PC-3 (cell line): Measurements from ENCODE around the gene CAMTA1. TPM values are rescaled to one million over a fixed set of nuclear protein-coding genes. Genes with fewer than 3 reads are reported as not detected.

Source experiments
- ATAC-seq: fragments of 200-7000 bp; cut with Tn5 transposase; 2 replicates; pipeline ENCODE4 v1.9.1; 2020; ENCODE audit warnings: mild to moderate bottlenecking, moderate library complexity
- BruUV-seq: library from RNA; stranded (reverse); fragments of 400-500 nt; replicated peaks from 2 replicates; lab custom pipeline; 2021; lab: Mats Ljungman, UMichigan
- CTCF ChIA-PET: fragments of 300-600 bp; sonication (Branson Sonifier 250); formaldehyde crosslinking; loops from one replicate; lab custom pipeline; 2022; ENCODE audit warnings: antibody characterized with exemption; lab: Charles Lee
- POLR2A ChIA-PET: fragments of 300-600 bp; sonication (Branson Sonifier 250); formaldehyde crosslinking; loops from one replicate; lab custom pipeline; 2022; ENCODE audit warnings: antibody characterized with exemption; ENCODE audit not compliant: unreplicated experiment; lab: Charles Lee
- DNase-seq: peaks from one replicate; pipeline ENCODE4 v3.0.0-alpha.2; 2015
- H2AFZ ChIP-seq: fragments of 300-600 bp; sonication (generic); 2 replicates; pipeline ENCODE4 v1.6.0; 2016; ENCODE audit warnings: antibody characterized with exemption, low read length
- H3F3A ChIP-seq: fragments of 300-600 bp; sonication (generic); one replicate; pipeline ENCODE4 v1.6.0; 2017; ENCODE audit warnings: antibody characterized with exemption, low read length, control low read depth, mild to moderate bottlenecking; ENCODE audit not compliant: unreplicated experiment
- H3K27ac ChIP-seq: fragments of 300-600 bp; sonication (generic); 2 replicates; pipeline ENCODE4 v1.5.1; 2016; ENCODE audit warnings: mild to moderate bottlenecking, low read length
- H3K27me3 ChIP-seq: fragments of 300-600 bp; sonication (generic); 2 replicates; pipeline ENCODE4 v1.6.1; 2016; ENCODE audit warnings: low read length, mixed read lengths
- H3K36me3 ChIP-seq: fragments of 300-600 bp; sonication (generic); 2 replicates; pipeline ENCODE4 v1.6.1; 2016; ENCODE audit warnings: low read depth, mixed run types, low read length, mixed read lengths
- H3K4me1 ChIP-seq: fragments of 300-600 bp; sonication (generic); 2 replicates; pipeline ENCODE4 v1.5.1; 2016; ENCODE audit warnings: low read length; ENCODE audit not compliant: insufficient read depth
- H3K4me2 ChIP-seq: fragments of 300-600 bp; sonication (generic); 2 replicates; pipeline ENCODE4 v1.6.0; 2016; ENCODE audit warnings: low read length
- H3K4me3 ChIP-seq: fragments of 300-600 bp; sonication (generic); 2 replicates; pipeline ENCODE4 v1.5.1; 2016; ENCODE audit warnings: mild to moderate bottlenecking, low read length, mixed read lengths
- H3K79me2 ChIP-seq: fragments of 300-600 bp; sonication (generic); 2 replicates; pipeline ENCODE4 v1.6.1; 2017; ENCODE audit warnings: low read length, mixed read lengths
- H3K9ac ChIP-seq: fragments of 300-600 bp; sonication (generic); 2 replicates; pipeline ENCODE4 v1.6.0; 2016; ENCODE audit warnings: mild to moderate bottlenecking, low read length
- H3K9me2 ChIP-seq: fragments of 300-600 bp; sonication (generic); replicated peaks from 2 replicates; pipeline ENCODE4 v1.6.1; 2016; ENCODE audit warnings: mixed run types, low read length, mixed read lengths
- H3K9me3 ChIP-seq: fragments of 300-600 bp; sonication (generic); 2 replicates; pipeline ENCODE4 v1.6.1; 2016; ENCODE audit warnings: low read length, mixed read lengths
- H4K20me1 ChIP-seq: fragments of 300-600 bp; sonication (generic); 2 replicates; pipeline ENCODE4 v1.6.1; 2016; ENCODE audit warnings: low read length, mixed read lengths
- EZH2 ChIP-seq: fragments of 300-600 bp; sonication (generic); IDR thresholded peaks from one replicate; pipeline ENCODE4 v1.6.1; 2017; ENCODE audit warnings: antibody characterized with exemption, mild to moderate bottlenecking, low read length; ENCODE audit not compliant: unreplicated experiment
- EZH2phosphoT487 ChIP-seq: fragments of 300-600 bp; sonication (generic); IDR thresholded peaks from 2 replicates; pipeline ENCODE4 v1.6.1; 2018; ENCODE audit warnings: mild to moderate bottlenecking, antibody characterized with exemption, low read length, borderline replicate concordance
- intact Hi-C: fragments of 100-400 bp; cut with micrococcal nuclease; formaldehyde crosslinking; loops from 2 replicates; pipeline ENCODE4 v1.9.0; 2023
- total RNA-seq: library from RNA; depleted of rRNA; stranded (reverse); fragments of >200 nt; gene quantifications from 2 replicates; pipeline ENCODE4 v1.2.3, GENCODE V29; 2014
- TF ChIP-seq, protein P1 (sequence below): fragments of 300-600 bp; sonication (generic); conservative IDR thresholded peaks from 2 replicates; pipeline ENCODE4 v1.5.1; 2017; ENCODE audit warnings: antibody characterized with exemption, low read depth, mild to moderate bottlenecking, low read length

Gene CAMTA1
- total RNA-seq, 1 experiment from 2014 or later = 40.8 TPM

GRCh38 chr1:7681401-7681800 is 896.1 kb downstream of the CAMTA1 start:
- CTCF ChIA-PET = interaction anchor here (0.6 kb wide), 1 partner anchor 23 kb away, joined by 4 read pairs; no protein-coding TSS in a partner anchor
- Histone ChIP-seq H3K27me3 (peaks cover 34% of the 10 kb centered on the region), H3K9ac (no peak overlapping the region), H4K20me1 (no peaks in the 10 kb centered on the region), H3K9me2 (no peaks in the 10 kb centered on the region), H3K4me2 (no peak overlapping the region), H3F3A (no peaks in the 10 kb centered on the region), H2AFZ (no peak overlapping the region), H3K9me3 (no peaks in the 10 kb centered on the region), H3K36me3 (no peaks in the 10 kb centered on the region), H3K4me3 (no peak overlapping the region), H3K4me1 (no peaks in the 10 kb centered on the region), H3K27ac (no peak overlapping the region), H3K79me2 (no peaks in the 10 kb centered on the region)
- POLR2A ChIA-PET = no interaction called here
- no peak for DNase-seq
- no peak for TF ChIP-seq EZH2
- TF ChIP-seq EZH2phosphoT487 = no peak
- TF ChIP-seq, protein P1, sequence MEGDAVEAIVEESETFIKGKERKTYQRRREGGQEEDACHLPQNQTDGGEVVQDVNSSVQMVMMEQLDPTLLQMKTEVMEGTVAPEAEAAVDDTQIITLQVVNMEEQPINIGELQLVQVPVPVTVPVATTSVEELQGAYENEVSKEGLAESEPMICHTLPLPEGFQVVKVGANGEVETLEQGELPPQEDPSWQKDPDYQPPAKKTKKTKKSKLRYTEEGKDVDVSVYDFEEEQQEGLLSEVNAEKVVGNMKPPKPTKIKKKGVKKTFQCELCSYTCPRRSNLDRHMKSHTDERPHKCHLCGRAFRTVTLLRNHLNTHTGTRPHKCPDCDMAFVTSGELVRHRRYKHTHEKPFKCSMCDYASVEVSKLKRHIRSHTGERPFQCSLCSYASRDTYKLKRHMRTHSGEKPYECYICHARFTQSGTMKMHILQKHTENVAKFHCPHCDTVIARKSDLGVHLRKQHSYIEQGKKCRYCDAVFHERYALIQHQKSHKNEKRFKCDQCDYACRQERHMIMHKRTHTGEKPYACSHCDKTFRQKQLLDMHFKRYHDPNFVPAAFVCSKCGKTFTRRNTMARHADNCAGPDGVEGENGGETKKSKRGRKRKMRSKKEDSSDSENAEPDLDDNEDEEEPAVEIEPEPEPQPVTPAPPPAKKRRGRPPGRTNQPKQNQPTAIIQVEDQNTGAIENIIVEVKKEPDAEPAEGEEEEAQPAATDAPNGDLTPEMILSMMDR = no peak
- BruUV-seq = no TSS peak
- ATAC-seq = no peak
- intact Hi-C loops = no loop called here

GRCh38 chr1:7683521-7683920 is 898.3 kb downstream of the CAMTA1 start:
- no peaks in the 10 kb centered on the region for H3K9me2 ChIP-seq
- ATAC-seq (no peak), DNase-seq (no peak)
- BruUV-seq = no TSS peak
- no peaks in the 10 kb centered on the region for H3K36me3 ChIP-seq
- TF ChIP-seq, protein P1 = no peak
- TF ChIP-seq EZH2 = no peak
- no peak for TF ChIP-seq EZH2phosphoT487
- H3K9me3 ChIP-seq = no peaks in the 10 kb centered on the region
- ChIA-PET CTCF (no interaction called here), POLR2A (no interaction called here)
- no peaks in the 10 kb centered on the region for H3F3A ChIP-seq
- intact Hi-C loops = no loop called here
- no peaks in the 10 kb centered on the region for H3K79me2 ChIP-seq
- H3K4me3 ChIP-seq = no peak overlapping the region
- H3K4me1 ChIP-seq = no peaks in the 10 kb centered on the region
- H3K9ac ChIP-seq = no peak overlapping the region
- H2AFZ ChIP-seq = no peak overlapping the region
- no peak overlapping the region for H3K27ac ChIP-seq
- no peaks in the 10 kb centered on the region for H4K20me1 ChIP-seq
- peaks cover 24% of the 10 kb centered on the region for H3K27me3 ChIP-seq
- H3K4me2 ChIP-seq = no peak overlapping the region

DNA sequence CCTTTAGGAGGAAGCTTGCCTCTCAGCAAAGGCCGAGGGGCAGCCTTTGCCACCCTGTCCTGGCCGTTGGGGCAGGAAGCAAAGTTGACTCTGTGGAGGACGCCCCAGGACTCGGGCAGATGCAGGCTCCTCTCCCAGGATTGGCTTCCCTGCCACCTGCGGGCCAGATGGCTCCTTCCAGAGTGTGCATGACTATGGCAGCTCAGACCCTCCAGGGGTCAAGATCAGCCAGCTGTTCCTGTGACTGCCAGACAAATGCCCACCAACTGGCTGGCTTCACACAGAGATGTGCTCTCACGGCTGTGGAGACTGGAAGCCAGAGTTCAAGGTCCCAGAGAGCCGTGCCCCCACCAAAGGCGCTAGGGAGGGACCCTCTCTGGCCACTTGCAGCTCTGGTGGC is 898.9 kb downstream of the CAMTA1 start:
- no peak overlapping the region for H3K4me2 ChIP-seq
- no peak overlapping the region for H3K9ac ChIP-seq
- H2AFZ ChIP-seq = no peak overlapping the region
- no peak overlapping the region for H3K4me3 ChIP-seq
- POLR2A ChIA-PET = no interaction called here
- no peaks in the 10 kb centered on the region for H3K9me2 ChIP-seq
- no peak overlapping the region for H3K27ac ChIP-seq
- H3K79me2 ChIP-seq = no peaks in the 10 kb centered on the region
- H3K4me1 ChIP-seq = no peaks in the 10 kb centered on the region
- CTCF ChIA-PET = no interaction called here
- TF ChIP-seq, protein P1 = no peak
- TF ChIP-seq EZH2phosphoT487 (no peak), EZH2 (no peak)
- DNase-seq (no peak), ATAC-seq (no peak)
- H3K9me3 ChIP-seq = no peaks in the 10 kb centered on the region
- no TSS peak for BruUV-seq
- no peaks in the 10 kb centered on the region for H3F3A ChIP-seq
- H3K27me3 ChIP-seq = peaks cover 24% of the 10 kb centered on the region
- H3K36me3 ChIP-seq = no peaks in the 10 kb centered on the region
- intact Hi-C loops = no loop called here
- H4K20me1 ChIP-seq = no peaks in the 10 kb centered on the region
